NCI-H748 treated with DMSO at 0.1 percent for 48 hours (cell line): ENCODE data around the gene RAD18.

Experiments
- DNase-seq: peaks from one replicate; lab custom pipeline; 2025; lab: John Stamatoyannopoulos, UW

Gene RAD18

GRCh38 chr3:8835385-8835784 is 127.9 kb downstream of the RAD18 start:
- no peak for DNase-seq

- DNase-seq, result no peak
Observed at GRCh38 chr3:8834974-8835373, 128.3 kb downstream of the RAD18 start.

GRCh38 chr3:8827641-8828040 is 135.6 kb downstream of the RAD18 start:
- DNase-seq, result no peak
